GM15510 (cell line): ENCODE data around the gene TEX101.

Experiments
- POLR2A ChIP-seq: IDR thresholded peaks from 3 replicates; pipeline ENCODE4 v1.6.1; 2011; ENCODE audit warnings: borderline replicate concordance; ENCODE audit not compliant: insufficient read length; ENCODE audit errors: extremely low read depth

The TEX101 gene, protein sequence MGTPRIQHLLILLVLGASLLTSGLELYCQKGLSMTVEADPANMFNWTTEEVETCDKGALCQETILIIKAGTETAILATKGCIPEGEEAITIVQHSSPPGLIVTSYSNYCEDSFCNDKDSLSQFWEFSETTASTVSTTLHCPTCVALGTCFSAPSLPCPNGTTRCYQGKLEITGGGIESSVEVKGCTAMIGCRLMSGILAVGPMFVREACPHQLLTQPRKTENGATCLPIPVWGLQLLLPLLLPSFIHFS

DNA sequence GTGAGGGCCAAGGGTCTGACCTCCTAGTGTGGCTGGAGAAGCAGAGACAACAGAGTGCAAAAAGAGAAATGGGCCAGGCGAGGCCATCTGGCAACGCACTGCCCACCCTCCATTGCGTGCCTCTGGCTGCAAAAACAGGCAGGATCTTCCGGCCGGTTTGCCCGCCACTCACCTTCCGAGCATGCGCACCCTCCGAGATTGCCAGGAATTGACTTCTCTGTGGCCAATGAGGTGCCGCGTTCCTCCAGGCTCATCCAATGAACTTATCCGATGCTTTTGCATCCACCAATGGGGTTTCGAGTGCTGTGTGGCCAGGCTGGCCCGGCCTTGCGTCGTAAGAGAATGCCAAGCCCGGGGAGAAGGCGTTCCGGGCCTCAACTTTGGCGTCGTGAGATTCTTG, at the start of gene TEX101:
Gene TEX101, plus strand, starts transcription at position 337 of the 400 bp plus-strand sequence. CDS start 1,030 bp downstream, outside the sequence.
- no peak for TF ChIP-seq POLR2A

DNA sequence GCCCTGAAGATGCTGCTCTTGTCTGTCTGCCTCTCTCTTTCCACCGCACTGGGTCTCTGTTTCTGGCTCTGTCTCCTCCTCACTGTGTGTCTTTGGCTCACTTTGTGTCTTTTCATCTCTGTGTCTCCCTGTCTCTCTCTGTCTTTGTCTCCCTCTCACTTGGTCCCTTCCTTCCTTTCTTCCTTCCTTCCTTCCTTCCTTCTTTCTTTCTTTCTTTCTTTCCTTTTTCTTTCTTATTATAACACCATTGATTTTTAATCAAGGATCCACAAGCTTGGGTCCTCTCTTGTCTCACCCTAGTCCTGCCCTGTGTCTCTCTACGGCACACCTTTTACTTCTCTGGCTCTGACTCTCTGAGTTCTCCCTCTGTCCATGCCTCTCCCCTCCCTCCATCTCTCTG, 46.9 kb upstream of the TEX101 start:
- TF ChIP-seq POLR2A = no peak

DNA sequence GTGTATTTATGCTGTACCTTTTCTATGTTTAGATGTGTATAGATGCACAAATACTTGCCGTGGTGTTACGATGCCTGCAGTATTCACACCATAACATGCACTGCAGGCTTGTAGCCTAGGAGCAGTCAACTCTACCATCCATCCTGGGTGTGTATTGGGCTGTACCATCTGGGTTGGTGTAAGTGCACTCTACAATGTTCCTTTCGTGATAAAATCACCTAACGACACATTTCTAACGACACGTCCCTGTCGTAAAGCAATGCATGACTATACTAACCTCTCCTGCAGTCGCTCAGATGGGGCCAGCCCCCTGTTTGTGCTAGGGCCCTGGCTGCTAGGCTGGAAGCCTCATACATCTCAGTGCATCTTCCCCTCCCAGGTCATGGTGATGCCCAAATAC, 42.8 kb upstream of the TEX101 start:
- TF ChIP-seq POLR2A = no peak

DNA sequence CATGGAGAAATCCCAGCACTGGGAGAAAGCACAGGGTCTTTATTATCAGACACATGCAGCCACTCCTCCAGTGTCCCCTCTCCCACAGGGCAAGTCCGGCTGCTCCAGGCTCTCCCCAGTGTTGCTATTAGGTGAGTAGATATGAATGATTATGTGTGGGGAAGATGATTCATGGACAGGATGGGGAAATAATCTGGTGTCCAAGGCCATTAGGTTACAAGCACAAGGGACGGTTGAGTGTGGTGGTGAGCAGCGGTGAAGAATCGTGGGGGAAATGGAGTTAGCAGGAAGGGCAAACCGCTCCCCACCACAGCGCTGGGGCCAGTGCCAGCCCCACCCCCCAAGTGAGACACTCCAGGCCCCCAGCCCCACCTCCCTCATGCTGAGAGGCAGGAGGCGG, 42.2 kb upstream of the TEX101 start:
- TF ChIP-seq POLR2A = no peak

DNA sequence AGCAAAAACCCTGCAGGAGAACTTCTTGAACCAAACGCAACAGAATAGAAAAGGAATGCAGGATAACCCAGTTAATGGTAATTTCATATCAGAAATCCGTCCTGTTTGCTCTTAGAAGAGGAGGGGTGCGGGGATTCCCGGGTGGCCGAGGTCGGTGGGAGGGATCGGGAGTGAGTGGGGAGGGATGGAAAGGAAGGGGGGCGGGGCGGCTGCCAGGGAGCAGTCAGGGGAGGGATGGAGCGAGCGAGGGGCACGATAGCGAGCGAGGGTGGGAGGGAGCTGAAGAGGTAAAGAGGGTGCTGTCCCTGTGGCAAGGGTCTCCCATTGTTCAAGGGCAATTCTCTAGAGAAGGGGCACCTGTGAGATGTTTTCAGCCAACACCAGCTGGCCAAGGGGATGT, 34.7 kb upstream of the TEX101 start:
- TF ChIP-seq POLR2A = no peak

DNA sequence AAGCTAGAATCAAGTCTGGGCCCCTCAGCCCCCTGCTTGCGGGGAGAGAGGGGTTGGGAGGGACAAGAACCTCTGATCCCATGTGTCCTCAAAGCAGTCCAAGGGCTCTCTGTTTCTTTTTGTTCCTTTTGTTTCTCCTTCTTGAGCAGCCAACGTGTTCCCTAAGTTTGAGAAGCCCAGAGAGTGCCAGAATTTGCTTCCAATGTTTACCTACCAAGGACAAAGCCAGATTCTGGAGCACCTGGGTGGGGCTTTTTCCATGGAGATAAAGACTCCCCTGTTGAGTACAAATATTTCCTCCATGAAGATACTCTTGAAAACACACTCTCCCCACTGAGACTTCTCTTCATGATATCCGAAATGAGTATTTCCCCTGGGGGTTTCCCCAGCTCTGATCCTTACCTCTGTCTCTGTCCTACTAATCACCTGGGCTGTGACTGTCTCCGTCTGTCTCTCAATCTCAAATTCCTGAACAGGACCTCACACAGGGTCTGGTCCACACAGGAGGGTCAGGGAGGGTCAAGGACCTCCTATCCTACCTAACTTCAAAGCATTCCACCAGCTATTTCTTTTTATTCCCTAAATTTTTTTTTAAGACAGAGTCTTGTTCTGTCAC, 33.8 kb upstream of the TEX101 start:
- no peak for TF ChIP-seq POLR2A

DNA sequence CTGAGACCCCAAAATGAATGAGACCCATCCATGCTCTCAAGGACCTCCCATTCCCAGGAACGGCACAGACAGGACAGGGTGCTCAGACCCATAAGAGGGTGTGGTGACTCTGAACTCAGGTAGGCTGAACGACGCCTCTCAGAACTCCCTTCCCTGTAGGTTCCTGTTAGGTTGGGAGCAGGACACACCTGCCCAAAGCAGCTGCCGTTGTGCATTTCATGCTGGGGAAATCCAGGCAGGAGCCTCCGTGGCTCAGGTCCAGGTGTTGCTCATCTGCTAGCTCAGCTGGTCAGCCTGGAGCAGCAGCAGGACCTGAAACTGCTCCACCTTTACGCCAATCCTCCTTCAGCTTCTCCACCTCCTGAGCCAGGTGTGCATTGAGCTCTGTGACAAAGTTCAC, 19.1 kb upstream of the TEX101 start:
- no peak for TF ChIP-seq POLR2A

DNA sequence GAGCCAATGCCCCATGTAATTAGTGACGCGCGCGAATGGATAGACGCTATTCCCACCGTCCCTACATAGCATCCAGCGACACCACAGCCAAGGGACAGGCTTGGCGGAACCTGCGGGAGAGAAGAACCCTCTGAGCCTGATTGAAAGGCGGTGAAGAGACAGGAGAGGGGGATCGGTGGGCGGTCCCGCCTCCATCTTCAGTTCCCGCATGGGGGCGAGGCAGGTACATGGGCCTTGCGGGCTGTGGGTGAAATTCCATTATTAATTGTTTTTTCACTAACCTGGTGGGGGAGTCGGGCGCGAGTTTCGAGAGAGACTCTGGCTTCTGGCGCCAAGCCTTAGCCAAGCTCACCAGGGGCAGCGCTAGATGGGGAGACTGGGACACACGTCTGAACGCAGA, 8.4 kb upstream of the TEX101 start:
- TF ChIP-seq POLR2A = no peak

DNA sequence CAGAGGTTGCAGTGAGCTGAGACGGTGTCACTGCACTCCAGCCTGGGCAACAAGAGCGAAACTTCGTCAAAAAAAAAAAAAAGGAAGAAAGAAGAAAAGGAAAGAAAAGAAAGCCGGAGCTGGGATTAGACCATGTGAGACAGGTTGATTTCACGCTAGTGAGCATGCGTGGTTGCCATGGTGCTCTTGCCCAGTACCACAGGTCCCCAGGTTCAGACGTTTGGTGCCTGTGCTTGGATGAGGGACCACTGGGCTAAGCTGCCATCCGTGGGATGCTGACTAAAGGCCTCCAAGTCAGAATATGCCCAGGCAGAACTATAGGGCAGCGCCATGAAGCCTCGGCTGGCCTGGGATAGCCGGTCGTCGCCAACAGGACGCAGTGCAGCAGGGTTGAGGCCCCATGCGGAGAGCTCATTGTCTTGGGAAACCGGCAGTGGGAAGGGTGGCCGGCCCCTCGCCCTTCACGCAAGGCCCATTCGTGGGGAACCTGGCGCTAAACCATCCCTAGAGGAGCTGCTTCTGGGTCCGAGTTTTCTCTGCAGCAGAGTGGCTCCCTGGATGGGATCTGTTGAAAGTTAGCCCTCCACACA, 7.2 kb upstream of the TEX101 start:
- no peak for TF ChIP-seq POLR2A

DNA sequence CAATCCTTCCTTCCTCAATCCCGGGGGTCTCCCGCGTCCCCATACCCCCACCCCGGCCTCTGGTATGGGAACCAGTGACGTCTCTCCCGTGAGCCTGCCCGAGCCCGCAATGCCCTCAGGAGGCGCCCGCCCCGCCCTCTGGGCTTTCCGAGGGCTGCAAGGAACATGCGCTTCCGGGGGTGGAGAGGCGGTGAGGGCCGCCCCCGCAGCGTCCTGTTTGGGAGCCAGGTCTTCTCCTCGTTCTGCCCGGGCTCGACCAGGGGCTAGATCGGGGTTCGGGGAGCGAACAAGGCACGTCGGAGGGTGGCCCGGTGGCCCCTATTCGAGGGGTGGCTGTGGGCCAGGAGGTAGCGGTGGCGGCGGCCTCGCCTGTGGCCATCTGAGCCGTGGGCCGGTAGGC, 6.6 kb upstream of the TEX101 start:
- TF ChIP-seq POLR2A = no peak

DNA sequence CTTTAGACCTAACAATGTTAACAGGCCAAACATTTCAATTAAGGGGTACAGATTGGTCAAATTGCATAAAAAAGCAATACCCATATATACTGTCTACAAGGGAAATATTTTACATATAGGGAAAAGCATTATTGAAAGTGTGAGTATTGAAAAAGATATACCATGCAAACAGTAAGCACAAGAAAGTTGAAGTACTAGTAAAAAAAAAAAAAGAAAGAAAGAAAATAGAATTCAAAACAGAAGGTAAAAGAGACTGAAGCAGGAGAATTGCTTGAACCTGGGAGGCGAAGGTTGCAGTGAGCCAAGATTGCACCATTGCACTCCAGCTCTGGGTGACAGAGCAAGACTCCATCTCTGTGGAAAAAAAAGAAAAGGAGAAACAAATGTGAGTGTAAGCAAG, 5.3 kb upstream of the TEX101 start:
- no peak for TF ChIP-seq POLR2A

DNA sequence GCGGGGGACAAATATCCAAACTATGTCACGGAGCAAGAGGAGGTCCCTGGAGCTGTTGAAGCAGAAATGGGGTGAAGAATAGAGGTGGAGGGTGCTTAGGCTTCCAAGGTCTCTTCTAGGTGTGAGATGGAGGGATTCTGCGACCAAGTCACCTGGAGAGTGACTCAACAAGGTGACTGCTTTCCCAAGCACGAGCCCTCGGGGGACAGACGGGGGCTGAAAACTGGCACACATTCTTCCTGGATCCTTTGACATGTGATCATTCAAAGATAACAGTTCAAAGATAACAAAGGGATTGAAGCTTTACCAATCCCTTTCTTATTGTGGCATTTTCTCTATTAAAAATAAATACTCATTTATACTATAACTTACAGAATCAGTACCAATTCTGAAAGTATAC, 2.2 kb upstream of the TEX101 start:
- TF ChIP-seq POLR2A = no peak

DNA sequence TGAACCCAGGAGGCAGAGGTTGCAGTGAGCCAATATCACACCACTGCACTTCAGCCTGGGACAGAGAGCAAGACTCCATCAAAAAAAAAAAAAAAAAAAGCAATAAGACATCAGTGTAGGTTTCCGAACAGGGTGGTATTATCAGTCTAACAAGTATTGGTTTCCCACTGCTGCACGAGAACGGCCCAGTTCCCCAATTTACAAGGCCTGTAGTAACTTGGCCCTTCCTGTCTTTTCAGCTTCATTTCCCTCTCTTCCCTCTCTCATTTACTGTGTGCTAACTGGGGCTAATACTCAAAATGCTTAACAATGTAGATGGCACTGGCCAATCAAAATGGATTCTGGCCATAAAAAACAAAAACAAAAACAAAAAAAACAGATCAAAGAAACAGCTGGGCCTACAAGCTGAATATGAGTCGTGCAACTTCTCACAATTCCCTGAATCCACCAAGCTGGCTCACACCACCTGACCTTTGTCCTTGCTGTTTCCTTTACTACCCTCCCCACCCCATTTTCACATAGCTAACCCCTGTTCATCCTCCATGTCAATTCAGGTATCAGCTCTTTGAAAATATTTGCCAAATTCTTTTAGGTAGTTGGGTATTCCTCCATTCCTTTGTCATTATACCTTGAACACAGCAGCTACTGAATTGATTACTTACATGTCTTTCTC, 2.4 kb downstream of the TEX101 start:
- TF ChIP-seq POLR2A = no peak

DNA sequence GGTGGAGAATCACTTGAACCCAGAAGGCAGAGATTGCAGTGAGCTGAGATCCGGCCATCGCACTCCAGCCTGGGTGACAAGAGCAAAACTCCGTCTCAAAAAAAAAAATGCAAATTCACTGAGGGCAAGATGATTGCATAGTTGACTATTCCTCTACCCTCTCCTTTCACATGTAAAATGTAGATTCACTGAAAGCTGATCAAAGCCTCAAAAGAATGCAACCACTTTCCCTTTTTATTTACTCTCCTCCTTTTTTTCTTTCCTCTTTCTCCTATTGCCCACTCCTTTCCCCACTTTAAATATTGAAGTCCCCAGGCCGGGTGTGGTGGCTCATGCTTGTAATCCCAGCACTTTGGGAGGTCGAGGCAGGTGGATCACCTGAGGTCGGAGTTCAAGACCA, 6.3 kb downstream of the TEX101 start:
- no peak for TF ChIP-seq POLR2A

DNA sequence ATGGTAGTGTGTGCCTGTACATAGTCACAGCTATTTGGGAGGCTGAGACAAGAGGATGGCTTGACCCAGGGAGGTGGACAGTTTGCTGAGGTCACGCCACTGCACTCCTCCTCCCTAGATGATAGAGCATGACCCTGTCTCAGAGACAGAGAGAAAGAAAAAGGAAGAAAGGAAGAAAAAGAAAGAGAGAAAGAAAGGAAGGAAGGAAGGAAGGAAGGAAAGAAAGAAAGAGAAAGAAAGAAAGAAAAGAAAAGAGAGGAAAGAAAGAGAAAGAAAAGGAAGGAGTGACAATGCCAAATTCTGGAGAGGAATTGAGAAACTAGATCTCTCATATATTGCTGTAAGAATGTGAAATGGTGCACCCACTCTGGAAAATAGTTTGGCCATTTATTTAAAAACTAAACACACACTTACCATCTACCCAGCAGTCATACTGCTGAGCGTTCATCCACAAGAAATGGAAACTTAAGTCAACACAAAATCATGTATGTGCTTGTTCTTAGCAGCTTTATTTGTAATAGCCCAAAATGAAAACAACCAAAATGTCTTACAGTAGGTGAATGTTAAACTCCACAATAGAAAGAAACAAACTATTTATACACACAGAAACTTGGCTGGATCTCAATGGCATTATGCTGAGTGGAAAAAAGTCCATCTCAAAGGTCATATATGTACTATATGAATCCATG, 7.5 kb downstream of the TEX101 start:
- TF ChIP-seq POLR2A = no peak
